GM18499 (cell line): ENCODE results near the gene GRIK4.
"Not testable (repeated sequence)": the region's sequence is repeated elsewhere in the genome, so short reads cannot be mapped to it uniquely, and the experiment has no call there.

Source experiments
- ATAC-seq: cut with Tn5 transposase; IDR thresholded peaks from one replicate; pipeline ENCODE4 v1.9.1; 2021; ENCODE audit warnings: moderate number of reproducible peaks; ENCODE audit not compliant: insufficient read depth, unreplicated experiment

GRIK4 gene

DNA sequence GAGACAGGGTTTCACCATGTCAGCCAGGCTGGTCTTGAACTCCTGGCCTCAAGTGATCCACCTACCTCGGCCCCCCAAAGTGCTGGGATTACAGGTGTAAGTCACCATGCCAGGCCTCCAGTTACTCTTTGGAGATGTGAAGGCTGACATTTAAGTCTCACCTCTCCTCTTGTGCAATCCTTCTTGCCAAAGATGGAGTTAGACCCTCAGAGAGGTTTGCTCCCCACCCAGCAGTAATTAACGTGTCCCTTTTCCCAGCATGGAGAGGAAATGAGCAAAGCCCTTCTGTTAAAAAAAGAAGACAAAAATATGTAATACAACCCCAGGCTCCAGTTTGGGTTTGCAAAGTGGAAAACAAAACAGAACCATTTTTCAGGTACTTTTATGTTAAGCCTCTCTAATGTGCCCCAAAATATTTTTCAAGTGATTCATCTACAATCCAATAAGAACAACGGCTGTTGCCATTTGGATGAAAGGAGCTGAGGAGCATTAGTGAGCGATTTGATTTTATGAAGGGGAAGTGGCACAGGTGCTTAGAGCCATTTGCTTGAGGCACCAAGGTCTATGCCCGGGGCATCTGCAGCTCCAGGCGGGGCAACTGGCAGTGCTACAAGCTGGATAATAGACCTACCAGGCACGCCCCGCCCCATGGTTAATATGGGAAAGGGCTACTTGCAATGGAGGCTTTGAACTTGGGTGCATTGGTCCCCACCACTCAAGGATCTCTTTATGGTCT is 57.2 kb downstream of the GRIK4 start:
- ATAC-seq = no peak

- no peak for ATAC-seq
These were observed 58.3 kb downstream of the GRIK4 start for GRCh38 chr11:120569861-120570260.

DNA sequence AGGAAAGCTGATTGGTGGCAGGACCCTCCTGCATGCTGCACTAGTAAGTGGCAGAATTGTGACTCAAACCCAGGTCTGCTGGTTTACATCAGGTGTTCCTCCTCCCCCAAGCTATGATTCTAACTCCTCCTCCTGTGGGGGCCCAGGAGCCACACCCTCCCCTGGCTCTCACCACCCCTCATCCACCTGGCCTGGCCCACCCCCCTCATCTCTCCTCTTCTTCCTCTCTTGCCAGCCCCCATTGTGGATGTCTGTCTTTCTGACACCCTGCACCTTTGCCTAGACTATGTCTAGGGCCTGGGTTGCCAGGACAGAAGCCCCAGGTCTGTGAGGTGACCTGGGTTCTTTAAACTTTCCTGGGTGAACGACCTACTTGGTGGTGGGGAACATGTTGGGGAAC is 59.9 kb downstream of the GRIK4 start:
- ATAC-seq = no peak

DNA sequence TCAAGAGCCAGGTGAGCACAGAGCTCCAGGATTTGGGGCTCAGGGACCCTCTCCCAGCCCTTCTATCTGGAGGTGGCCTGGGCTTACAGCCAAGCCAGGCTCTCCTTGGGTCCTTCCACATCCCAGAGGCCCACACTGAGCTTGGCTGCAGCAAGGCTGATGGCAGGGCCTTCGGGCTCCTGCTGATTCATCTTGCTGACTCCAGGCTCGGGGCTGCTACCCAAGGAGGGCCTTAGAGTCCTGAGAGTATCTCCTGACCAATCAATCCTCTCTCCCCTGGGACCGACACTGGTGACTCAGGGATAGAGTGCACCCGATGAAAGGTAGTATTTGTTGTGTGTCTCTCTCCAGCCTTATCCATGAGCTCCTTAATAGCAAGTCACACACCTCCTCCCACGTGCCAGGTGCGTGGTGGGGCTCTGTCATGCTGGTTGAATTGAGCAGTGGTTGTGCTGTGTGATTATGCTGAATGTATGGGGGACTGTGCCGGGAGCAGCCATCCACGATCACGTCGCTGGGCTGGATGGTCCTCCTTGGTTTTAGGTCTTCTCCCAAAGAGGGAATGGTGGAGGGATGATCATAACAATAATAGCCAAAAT is 62.3 kb downstream of the GRIK4 start:
- no peak for ATAC-seq

- ATAC-seq = no peak
These were observed 63.3 kb downstream of the GRIK4 start for GRCh38 chr11:120574876-120575275.

DNA sequence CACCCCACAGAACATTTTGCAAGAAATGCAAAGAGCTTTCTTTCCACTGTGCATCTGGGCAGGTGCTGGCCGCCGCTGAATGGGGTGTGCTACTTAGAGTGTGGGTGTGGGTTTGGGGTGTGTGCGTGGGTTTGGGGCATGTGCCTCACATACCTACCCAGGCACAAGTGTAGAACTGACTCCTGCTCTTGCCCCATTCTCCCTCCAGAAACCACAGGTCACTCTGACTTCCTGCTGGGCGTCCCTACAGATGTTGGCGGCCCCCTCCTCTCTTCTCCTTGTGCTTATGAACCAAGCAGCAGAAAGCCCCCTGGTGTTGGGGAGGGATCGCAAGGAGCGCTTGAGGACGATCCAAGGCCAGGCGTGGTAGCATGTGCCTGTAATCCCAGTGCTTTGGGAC is 63.9 kb downstream of the GRIK4 start:
- no peak for ATAC-seq

GRCh38 chr11:120576606-120577005 is 65.1 kb downstream of the GRIK4 start:
- ATAC-seq = no peak

DNA sequence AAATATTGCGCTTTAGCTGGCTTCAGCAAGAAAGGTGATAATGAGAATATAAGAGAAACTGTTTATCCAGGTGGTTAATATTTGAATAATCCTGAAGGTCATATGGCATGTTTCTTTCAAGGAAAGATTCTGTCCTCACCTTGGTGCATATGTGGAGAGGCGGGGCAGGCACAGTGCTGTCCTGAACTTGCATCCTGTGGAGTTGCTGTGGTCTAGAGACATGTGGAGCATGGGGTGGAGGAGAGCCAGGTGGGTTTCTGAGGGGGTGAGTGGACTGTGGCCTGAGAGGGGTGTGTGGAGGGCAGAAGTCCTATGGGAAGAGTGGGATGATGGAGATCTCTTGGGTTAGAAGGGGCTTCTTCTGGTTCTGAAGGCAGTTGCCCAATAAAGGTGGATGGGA is 65.5 kb downstream of the GRIK4 start:
- no peak for ATAC-seq

- no peak for ATAC-seq
These were observed 66.2 kb downstream of the GRIK4 start for GRCh38 chr11:120577624-120578363.

DNA sequence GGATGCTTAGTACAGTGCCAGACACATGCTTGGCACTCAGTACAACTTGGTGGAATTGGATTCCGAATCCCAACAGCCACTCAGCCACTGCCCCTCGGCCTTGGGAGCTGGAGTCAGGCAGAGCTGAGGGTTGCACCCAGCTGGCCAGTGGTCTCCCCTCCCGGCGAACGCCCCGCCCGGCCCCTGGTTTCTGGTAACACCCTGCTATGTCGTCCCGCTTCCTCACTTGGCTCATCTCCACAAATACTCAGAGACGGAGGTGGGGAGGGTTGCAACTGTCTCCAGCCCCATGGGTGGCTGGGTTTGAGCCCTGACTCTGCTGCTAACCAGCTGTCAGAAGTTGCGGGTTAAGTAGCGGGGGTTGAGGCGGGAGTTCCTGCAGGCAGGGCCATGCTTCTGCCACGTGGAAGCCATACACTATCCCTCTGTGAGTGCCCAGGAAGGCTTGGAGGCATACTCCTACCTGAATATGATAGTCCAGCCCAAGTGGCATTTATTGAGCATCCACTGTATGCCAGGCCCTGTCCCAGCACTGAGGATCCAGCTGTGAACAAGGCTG is 67.1 kb downstream of the GRIK4 start:
- no peak for ATAC-seq

DNA sequence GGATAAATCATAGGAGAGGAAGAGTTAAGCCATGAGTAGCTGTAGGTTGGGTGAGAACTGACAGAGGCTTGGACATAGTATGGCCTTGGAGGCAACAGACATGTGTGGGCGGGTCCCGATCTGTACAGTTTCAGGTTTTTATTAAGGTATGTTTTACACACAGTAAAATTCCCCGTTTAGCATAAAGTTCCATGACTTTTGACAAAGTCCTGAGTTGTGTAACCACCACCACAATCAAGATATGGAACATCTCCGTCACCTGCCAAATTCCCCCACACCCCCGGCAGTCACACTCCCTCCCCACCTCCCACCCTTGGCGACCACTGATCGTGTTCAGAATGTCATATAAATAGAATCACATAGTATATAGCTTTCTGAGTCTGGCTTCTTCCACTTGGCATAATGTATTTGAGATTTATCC is 68.1 kb downstream of the GRIK4 start:
- no peak for ATAC-seq

DNA sequence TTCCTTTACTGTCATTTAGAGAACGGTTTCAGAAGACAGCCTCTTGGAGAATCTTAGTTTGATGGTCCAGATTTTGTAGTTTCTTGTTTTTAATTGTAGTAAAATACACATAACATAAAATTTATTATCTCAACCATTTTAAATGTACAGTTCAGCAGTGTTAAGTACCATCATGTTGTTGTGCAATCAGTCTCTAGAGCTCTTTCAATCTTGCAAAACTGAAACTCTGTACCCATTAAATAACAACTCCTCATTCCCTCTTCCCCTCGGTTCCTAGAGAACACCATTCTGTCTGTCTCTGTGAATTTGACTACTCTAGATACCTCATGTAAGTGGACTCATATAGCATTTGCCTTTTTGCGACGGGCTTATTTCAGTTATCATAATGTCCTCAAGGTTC is 69.8 kb downstream of the GRIK4 start:
- ATAC-seq = no peak

- ATAC-seq = not testable (repeated sequence)
These were observed 71.0 kb downstream of the GRIK4 start for GRCh38 chr11:120582535-120582934.

GRCh38 chr11:120586072-120586471 is 74.5 kb downstream of the GRIK4 start:
- ATAC-seq = no peak

GRCh38 chr11:120586728-120587127 is 75.2 kb downstream of the GRIK4 start:
- no peak for ATAC-seq

DNA sequence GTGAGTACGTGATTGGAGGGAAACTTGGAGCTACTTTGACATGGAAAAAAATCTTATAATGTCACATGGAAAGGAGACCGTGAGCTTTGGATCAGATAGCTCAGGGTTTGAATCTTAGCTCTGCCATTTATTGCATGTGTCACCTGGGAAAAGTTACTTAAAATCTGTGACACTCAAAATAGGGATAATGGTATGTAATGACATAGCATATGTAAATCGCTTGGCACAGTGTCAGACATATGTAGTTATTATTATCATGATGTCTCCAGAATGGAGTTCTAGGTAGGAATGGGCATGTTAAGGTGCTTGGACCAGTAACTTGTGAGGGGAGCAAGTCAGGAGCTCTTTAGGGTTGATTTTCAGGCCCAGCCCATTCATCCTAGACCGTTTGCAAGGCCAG is 75.8 kb downstream of the GRIK4 start:
- ATAC-seq = no peak

GRCh38 chr11:120589376-120589775 is 77.8 kb downstream of the GRIK4 start:
- no peak for ATAC-seq

DNA sequence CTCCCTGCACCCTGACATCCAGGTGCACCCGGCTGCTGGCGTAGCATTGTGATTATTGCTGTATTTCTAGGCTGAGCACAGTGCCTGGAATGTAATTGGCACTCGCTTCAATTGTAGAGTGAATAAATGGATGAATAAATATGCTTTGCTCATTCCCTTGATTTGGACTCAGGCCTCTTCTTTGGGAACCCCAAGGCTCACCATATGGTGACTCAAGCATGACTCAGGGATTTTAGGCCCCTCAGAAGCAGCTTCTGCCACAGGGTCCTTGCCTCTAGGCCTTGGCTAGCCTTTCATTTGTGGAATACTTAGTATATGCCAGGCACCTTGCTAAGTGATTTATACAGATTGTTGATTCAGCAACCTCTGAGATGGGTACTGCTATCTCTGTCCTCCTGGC is 78.9 kb downstream of the GRIK4 start:
- no peak for ATAC-seq

GRCh38 chr11:120594746-120595145 is 83.2 kb downstream of the GRIK4 start:
- no peak for ATAC-seq

GRCh38 chr11:120595557-120595956 is 84.0 kb downstream of the GRIK4 start:
- no peak for ATAC-seq
